Stimulated activated CD8-positive, alpha-beta memory T cell treated with anti-CD3 and anti-CD28 coated beads, Interleukin-12 subunit alpha, Interleukin-12 subunit beta, amount 100 ng/mL, for 1 hour (primary cell): ENCODE measurements around the gene PARVB.
A peak's percentile ranks its signal among the peaks of the same experiment; 100 is the strongest.

Source experiments
- DNase-seq: peaks from one replicate; pipeline ENCODE4 v3.0.0-alpha.2; 2020; ENCODE audit warnings: low read depth

The PARVB gene

GRCh38 chr22:44024288-44024921 is at the start of gene PARVB:
PARVB (plus strand) TSS chr22:44024302; CDS start chr22:44024340, 38 bp downstream.
- DNase-seq, result no peak

- no peak for DNase-seq
Observed at GRCh38 chr22:43975041-43975440, 49.1 kb upstream of the PARVB start.

GRCh38 chr22:43976861-43977795 is 47.0 kb upstream of the PARVB start:
- no peak for DNase-seq

GRCh38 chr22:43978558-43978957 is 45.5 kb upstream of the PARVB start:
- DNase-seq, result no peak

GRCh38 chr22:43980579-43980978 is 43.5 kb upstream of the PARVB start:
- DNase-seq, result no peak

GRCh38 chr22:43980996-43981395 is 43.1 kb upstream of the PARVB start:
- no peak for DNase-seq

- no peak for DNase-seq
Observed at GRCh38 chr22:43983808-43984207, 40.3 kb upstream of the PARVB start.

- no peak for DNase-seq
Observed at GRCh38 chr22:43985532-43985931, 38.6 kb upstream of the PARVB start.

GRCh38 chr22:43988116-43988820 is 35.8 kb upstream of the PARVB start:
- no peak for DNase-seq

- no peak for DNase-seq
Observed at GRCh38 chr22:43988960-43989359, 35.1 kb upstream of the PARVB start.

GRCh38 chr22:43990044-43990443 is 34.1 kb upstream of the PARVB start:
- no peak for DNase-seq

GRCh38 chr22:43991316-43992020 is 32.6 kb upstream of the PARVB start:
- no peak for DNase-seq

- DNase-seq, result no peak
Observed at GRCh38 chr22:43992331-43992821, 31.7 kb upstream of the PARVB start.

GRCh38 chr22:43993072-43993760 is 30.9 kb upstream of the PARVB start:
- DNase-seq, result peak; percentile 28

- DNase-seq, result no peak
Observed at GRCh38 chr22:43994006-43994405, 30.1 kb upstream of the PARVB start.

- DNase-seq, result no peak
Observed at GRCh38 chr22:43994416-43994815, 29.7 kb upstream of the PARVB start.

GRCh38 chr22:43995057-43995685 is 28.9 kb upstream of the PARVB start:
- no peak for DNase-seq

GRCh38 chr22:43995798-43996169 is 28.3 kb upstream of the PARVB start:
- no peak for DNase-seq

GRCh38 chr22:43996170-43996980 is 27.7 kb upstream of the PARVB start:
- DNase-seq, result peak; percentile 53

GRCh38 chr22:43996981-43997265 is 27.2 kb upstream of the PARVB start:
- DNase-seq, result no peak
